ENCODE data around the gene RNF220. TPM values are rescaled to one million over a fixed set of nuclear protein-coding genes. Genes with fewer than 3 reads are reported as not detected.

The RNF220 gene
- total and polyA plus RNA-seq, 2 of the 13 experiments (the other 11 are each of a cell fraction or from before 2014, with no cell fraction given) = 48.2 to 72.1 TPM

- Histone ChIP-seq H3K4me1 (ENCODE audit: insufficient read depth, low read length) (peaks cover 37% of the 10 kb centered on the region), H3K27me3 (ENCODE audit: control insufficient read depth in 1 of 2, insufficient read depth in 2 of 2, low read length in 2 of 2) (no peaks in the 10 kb centered on the region), H4K20me1 (ENCODE audit: insufficient read depth, low read length) (no peaks in the 10 kb centered on the region), H3K4me2 (ENCODE audit: low read depth, low read length) (no peak overlapping the region), H3K4me3 (replicated peaks in 1 of 3; ENCODE audit: insufficient read depth in 1 of 3, low read depth in 2 of 3, low read length in 3 of 3) (no peak overlapping the region), H2AFZ (ENCODE audit: low read length) (no peak overlapping the region), H3K36me3 (replicated peaks in 1 of 2; ENCODE audit: control insufficient read depth in 1 of 2, insufficient read depth in 2 of 2, low read length in 2 of 2) (no peaks in the 10 kb centered on the region), H3K9me3 (ENCODE audit: low read length) (no peaks in the 10 kb centered on the region), H3K9ac (ENCODE audit: insufficient read depth, low read depth, low read length) (no peak overlapping the region), H3K79me2 (ENCODE audit: insufficient read depth, low read length) (no peaks in the 10 kb centered on the region), H3K27ac (ENCODE audit: extremely low read length, insufficient read depth, low read length) (no peak overlapping the region)
- no TSS peak for BruUV-seq (replicated peaks)
- DNase-seq (ENCODE audit: low spot score) (no peak), ATAC-seq (no peak), FAIRE-seq (no peak)
- in situ Hi-C loops (cut with HindIII; ENCODE audit: extremely low pct_ligation_motif_present, low pct_unique_long_range_greater_than_20kb) (no loop called here), intact Hi-C loops (cut with micrococcal nuclease; ENCODE audit: unreplicated experiment) (no loop called here)
- CTCF ChIA-PET (ENCODE audit: low intra/inter-chr PET ratio, low total read pairs) = no interaction called here
- 38% methylated on average over 2 of the region's 2 CpGs for WGBS (ENCODE audit: low lambda C conversion rate)
- POLR2A ChIA-PET = no interaction called here
- TF ChIP-seq TRAFD1 (CRISPR knock-in tag; IDR thresholded peaks at IDR 0.05; ENCODE audit: borderline replicate concordance) (no peak), FOXM1 (CRISPR knock-in tag; IDR thresholded peaks at IDR 0.05) (no peak), ZKSCAN5 (CRISPR knock-in tag; IDR thresholded peaks at IDR 0.05) (no peak), ZNF614 (CRISPR knock-in tag; IDR thresholded peaks at IDR 0.05; ENCODE audit: borderline replicate concordance) (no peak), POLR2AphosphoS2 (IDR thresholded peaks at IDR 0.05; ENCODE audit: low read depth, low read length) (no peak), ZBTB38 (CRISPR knock-in tag; IDR thresholded peaks at IDR 0.05) (no peak), ZNF616 (CRISPR knock-in tag; IDR thresholded peaks at IDR 0.05; ENCODE audit: low read depth) (no peak), PCBP1 (IDR thresholded peaks at IDR 0.05; ENCODE audit: borderline replicate concordance, low read depth, low read length) (no peak), ZNF318 (CRISPR knock-in tag; IDR thresholded peaks at IDR 0.05) (no peak), ZNF687 (CRISPR knock-in tag; IDR thresholded peaks at IDR 0.05) (no peak), ZNF30 (CRISPR knock-in tag; IDR thresholded peaks at IDR 0.05) (no peak), FOXK2 (IDR thresholded peaks at IDR 0.05) (no peak)
Observed at GRCh38 chr1:44693159-44693558, 288.1 kb downstream of the RNF220 start.
